Loucy (cell line): ENCODE measurements around the gene CDK6.

ENCODE experiments used
- H2AFZ ChIP-seq: fragments of 200-600 bp; sonication (generic); 2 replicates; pipeline ENCODE4 v1.6.0; 2016; ENCODE audit warnings: antibody characterized with exemption, mild to moderate bottlenecking, low read length, moderate library complexity
- H3F3A ChIP-seq: fragments of 200-600 bp; 2 replicates; pipeline ENCODE4 v1.6.0; 2016; ENCODE audit warnings: antibody characterized with exemption, low read depth, mild to moderate bottlenecking
- H3K27me3 ChIP-seq: fragments of 200-600 bp; sonication (generic); 2 replicates; pipeline ENCODE4 v1.6.1; 2014; ENCODE audit warnings: low read length, mild to moderate bottlenecking; ENCODE audit not compliant: insufficient read depth, poor library complexity, severe bottlenecking
- H3K36me3 ChIP-seq: fragments of 200-600 bp; sonication (generic); 2 replicates; pipeline ENCODE4 v1.6.1; 2016; ENCODE audit warnings: low read length; ENCODE audit not compliant: insufficient read depth
- H3K4me1 ChIP-seq: fragments of 200-600 bp; sonication (generic); 2 replicates; pipeline ENCODE4 v1.5.1; 2014; ENCODE audit warnings: low read length, mild to moderate bottlenecking; ENCODE audit not compliant: insufficient read depth, poor library complexity, severe bottlenecking
- H3K4me2 ChIP-seq: fragments of 200-600 bp; sonication (generic); 2 replicates; pipeline ENCODE4 v1.6.0; 2014; ENCODE audit warnings: antibody characterized with exemption, low read length, low read depth, mild to moderate bottlenecking; ENCODE audit not compliant: poor library complexity, severe bottlenecking
- H3K4me3 ChIP-seq: fragments of 200-600 bp; sonication (generic); 2 replicates; pipeline ENCODE4 v1.5.1; 2014; ENCODE audit warnings: low read length, mild to moderate bottlenecking, mixed read lengths; ENCODE audit not compliant: poor library complexity, severe bottlenecking
- H3K79me2 ChIP-seq: fragments of 200-600 bp; sonication (generic); 2 replicates; pipeline ENCODE4 v1.6.1; 2014; ENCODE audit warnings: low read length; ENCODE audit not compliant: insufficient read depth
- H3K9ac ChIP-seq: fragments of 200-600 bp; sonication (generic); 2 replicates; pipeline ENCODE4 v1.6.0; 2014; ENCODE audit warnings: mild to moderate bottlenecking, low read depth, low read length, moderate library complexity; ENCODE audit not compliant: poor library complexity, severe bottlenecking
- H3K9me2 ChIP-seq: fragments of 200-600 bp; sonication (generic); replicated peaks from 2 replicates; pipeline ENCODE4 v1.6.1; 2016; ENCODE audit warnings: low read depth, low read length, mixed read lengths
- H3K9me3 ChIP-seq: fragments of 200-600 bp; sonication (generic); 2 replicates; pipeline ENCODE4 v1.6.1; 2014; ENCODE audit warnings: mild to moderate bottlenecking, antibody characterized with exemption, low read length, low read depth; ENCODE audit not compliant: insufficient read depth
- H4K20me1 ChIP-seq: fragments of 200-600 bp; sonication (generic); 2 replicates; pipeline ENCODE4 v1.6.0; 2014; ENCODE audit warnings: antibody characterized with exemption, low read length, mild to moderate bottlenecking; ENCODE audit not compliant: insufficient read depth, poor library complexity, severe bottlenecking
- EZH2phosphoT487 ChIP-seq: fragments of 200-600 bp; IDR thresholded peaks from 2 replicates; pipeline ENCODE4 v1.6.1; 2018; ENCODE audit warnings: antibody characterized with exemption, mild to moderate bottlenecking, moderate library complexity, borderline replicate concordance
- TF ChIP-seq, protein P1 (sequence below): fragments of 200-600 bp; sonication (generic); conservative IDR thresholded peaks from 2 replicates; pipeline ENCODE4 v1.5.1; 2014; ENCODE audit warnings: mild to moderate bottlenecking, antibody characterized with exemption, low read length

The CDK6 gene

DNA sequence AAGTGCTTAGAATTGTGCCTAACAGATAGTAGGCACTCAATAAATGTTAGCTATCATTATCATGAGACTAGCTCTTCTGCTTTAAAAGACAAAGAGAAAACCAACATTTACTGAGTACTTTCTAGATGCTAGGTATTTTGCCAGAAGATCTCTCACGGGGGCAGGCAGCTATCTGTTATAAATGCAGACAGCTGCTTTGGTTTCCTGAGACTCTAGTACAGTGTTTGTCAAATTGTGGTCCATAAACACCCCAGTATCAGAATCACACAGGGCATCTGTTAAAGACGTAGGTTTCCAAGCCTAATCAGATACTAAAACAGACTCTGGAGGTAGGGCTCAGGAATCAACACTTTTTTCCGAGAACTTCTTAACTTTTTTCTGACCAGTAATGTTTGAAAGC lies 260.1 kb downstream of the CDK6 start:
- peaks cover 22% of the 10 kb centered on the region for H4K20me1 ChIP-seq
- no peak overlapping the region for H3K4me3 ChIP-seq
- no peaks in the 10 kb centered on the region for H3K4me1 ChIP-seq
- no peak overlapping the region for H3K4me2 ChIP-seq
- peaks cover 28% of the 10 kb centered on the region for H3K79me2 ChIP-seq
- no peaks in the 10 kb centered on the region for H3K27me3 ChIP-seq
- H3K9ac ChIP-seq = no peak overlapping the region
- H2AFZ ChIP-seq = no peak overlapping the region
- no peaks in the 10 kb centered on the region for H3K9me2 ChIP-seq
- H3F3A ChIP-seq = no peaks in the 10 kb centered on the region
- H3K9me3 ChIP-seq = no peaks in the 10 kb centered on the region
- TF ChIP-seq, protein P1, sequence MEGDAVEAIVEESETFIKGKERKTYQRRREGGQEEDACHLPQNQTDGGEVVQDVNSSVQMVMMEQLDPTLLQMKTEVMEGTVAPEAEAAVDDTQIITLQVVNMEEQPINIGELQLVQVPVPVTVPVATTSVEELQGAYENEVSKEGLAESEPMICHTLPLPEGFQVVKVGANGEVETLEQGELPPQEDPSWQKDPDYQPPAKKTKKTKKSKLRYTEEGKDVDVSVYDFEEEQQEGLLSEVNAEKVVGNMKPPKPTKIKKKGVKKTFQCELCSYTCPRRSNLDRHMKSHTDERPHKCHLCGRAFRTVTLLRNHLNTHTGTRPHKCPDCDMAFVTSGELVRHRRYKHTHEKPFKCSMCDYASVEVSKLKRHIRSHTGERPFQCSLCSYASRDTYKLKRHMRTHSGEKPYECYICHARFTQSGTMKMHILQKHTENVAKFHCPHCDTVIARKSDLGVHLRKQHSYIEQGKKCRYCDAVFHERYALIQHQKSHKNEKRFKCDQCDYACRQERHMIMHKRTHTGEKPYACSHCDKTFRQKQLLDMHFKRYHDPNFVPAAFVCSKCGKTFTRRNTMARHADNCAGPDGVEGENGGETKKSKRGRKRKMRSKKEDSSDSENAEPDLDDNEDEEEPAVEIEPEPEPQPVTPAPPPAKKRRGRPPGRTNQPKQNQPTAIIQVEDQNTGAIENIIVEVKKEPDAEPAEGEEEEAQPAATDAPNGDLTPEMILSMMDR = no peak
- no peak for TF ChIP-seq EZH2phosphoT487
- peaks cover 93% of the 10 kb centered on the region for H3K36me3 ChIP-seq

DNA sequence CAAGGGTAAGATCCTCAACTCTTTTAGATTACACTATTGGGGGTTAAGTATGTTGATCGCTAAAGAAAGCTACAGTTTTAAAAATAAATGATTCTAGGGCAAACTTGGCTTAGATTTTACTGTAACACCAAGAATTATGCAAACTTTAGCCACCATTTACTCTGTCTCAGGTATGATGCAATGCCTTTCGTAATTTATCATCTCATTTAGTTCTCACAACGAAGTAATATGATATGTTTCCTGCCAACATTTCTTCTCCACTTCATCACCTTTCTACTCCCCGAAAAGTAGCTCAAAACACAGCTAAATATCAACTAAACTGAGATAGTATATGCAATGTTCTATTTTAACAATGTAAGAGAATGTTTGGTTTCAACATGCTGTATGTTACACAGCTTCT lies 267.2 kb downstream of the CDK6 start:
- Histone ChIP-seq H3K4me1 (no peaks in the 10 kb centered on the region), H3F3A (no peaks in the 10 kb centered on the region)
- TF ChIP-seq, protein P1 = no peak
- no peak for TF ChIP-seq EZH2phosphoT487

DNA sequence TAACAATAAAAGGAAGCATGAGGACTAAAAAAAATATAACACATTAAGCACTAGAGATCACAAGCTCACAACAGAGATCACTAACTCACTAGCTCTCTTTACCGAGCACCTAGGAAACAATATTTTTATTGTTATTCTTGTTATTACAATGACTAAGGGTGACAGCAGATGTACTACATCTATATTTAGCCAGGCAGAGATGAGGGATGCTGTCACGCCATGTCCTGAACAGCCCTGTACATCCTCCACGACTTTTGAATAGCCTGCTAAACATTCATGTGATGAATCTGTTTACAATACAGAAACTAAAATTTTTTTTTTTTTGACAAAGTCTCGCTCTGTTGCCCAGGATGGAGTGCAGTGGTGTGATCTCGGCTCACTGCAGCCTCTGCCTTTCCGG lies 268.9 kb downstream of the CDK6 start:
- Histone ChIP-seq H3K9ac (no peak overlapping the region), H4K20me1 (no peaks in the 10 kb centered on the region), H3F3A (no peaks in the 10 kb centered on the region), H3K27me3 (no peaks in the 10 kb centered on the region), H3K4me2 (no peak overlapping the region), H3K4me1 (no peaks in the 10 kb centered on the region), H3K36me3 (peaks cover 85% of the 10 kb centered on the region), H3K79me2 (no peaks in the 10 kb centered on the region), H3K9me2 (no peaks in the 10 kb centered on the region), H3K9me3 (no peaks in the 10 kb centered on the region), H3K4me3 (no peak overlapping the region), H2AFZ (no peak overlapping the region)
- TF ChIP-seq, protein P1 = no peak
- no peak for TF ChIP-seq EZH2phosphoT487

More for the DNA sequence above, 267.2 kb downstream of the CDK6 start:
- Histone ChIP-seq H3K36me3 (peaks cover 81% of the 10 kb centered on the region), H2AFZ (no peak overlapping the region), H3K9me2 (no peaks in the 10 kb centered on the region), H3K27me3 (no peaks in the 10 kb centered on the region), H3K4me2 (no peak overlapping the region), H3K79me2 (no peaks in the 10 kb centered on the region), H4K20me1 (peaks cover 5% of the 10 kb centered on the region), H3K9ac (no peak overlapping the region), H3K9me3 (no peaks in the 10 kb centered on the region), H3K4me3 (no peak overlapping the region)
